ENCODE measurements around the gene UGT2B15. TPM values are rescaled to one million over a fixed set of nuclear protein-coding genes. Genes with fewer than 3 reads are reported as not detected.

Gene UGT2B15
- total RNA-seq, 2 donors from 2014 or later, result not detected

Other genes starting within 250 kb of the UGT2B15 start
- gene TMPRSS11E, start 223.2 kb downstream of the UGT2B15 start, total RNA-seq, result under 1 TPM in 1 of 2 donors, not detected in 1; 0.11 TPM
- not detected for gene UGT2B17, start 94.3 kb downstream of the UGT2B15 start, total RNA-seq
- not detected for gene UGT2B10, start 145.3 kb upstream of the UGT2B15 start, total RNA-seq

Measured in activated naive CD4-positive, alpha-beta T cell treated with anti-CD3 and anti-CD28 coated beads, Interleukin-2, amount 50 U/mL, for 72 hours (primary cell).